Tibial artery (tissue), 4 donors: ENCODE measurements around the gene METTL16.
A peak's percentile ranks its signal among the peaks of the same experiment; 100 is the strongest.

ENCODE experiments used
- DNase-seq, 2 donors: peaks; one replicate each; pipeline ENCODE4 v3.0.0-alpha.2; 2019
- H3K27ac ChIP-seq, 2 donors: fragments of 200-600 bp; sonication (generic) in 1 of 2; 1 replicate in 1 of 2; 2 replicates in 1 of 2; pipeline ENCODE4 v1.5.1; 2018 to 2019; ENCODE audit warnings: mild to moderate bottlenecking in 1 of 2
- H3K27me3 ChIP-seq, 2 donors: fragments of 200-600 bp; sonication (generic) in 1 of 2; one replicate each; pipeline versions ENCODE4 v1.5.1 to v1.6.0; 2016 to 2019
- H3K36me3 ChIP-seq, 3 donors: fragments of 200-600 bp; sonication (generic) in 2 of 3; one replicate each; pipeline ENCODE4 v1.5.1; 2016 to 2019; ENCODE audit warnings: mild to moderate bottlenecking in 2 of 3
- H3K4me1 ChIP-seq, 4 donors: fragments of 200-600 bp; sonication (generic) in 2 of 4; 1 replicate in 3 of 4; 2 replicates in 1 of 4; pipeline ENCODE4 v1.5.1; 2016 to 2019
- H3K4me3 ChIP-seq, 2 donors: fragments of 200-600 bp; sonication (generic) in 1 of 2; 1 replicate in 1 of 2; 2 replicates in 1 of 2; pipeline ENCODE4 v1.5.1; 2018 to 2019; ENCODE audit warnings: mild to moderate bottlenecking in 2 of 2
- H3K9me3 ChIP-seq, 3 donors: fragments of 200-600 bp; sonication (generic) in 1 of 3; one replicate each; pipeline ENCODE4 v1.5.1; 2016 to 2019
- CTCF ChIP-seq, 2 experiments: fragments of 200-600 bp in 1 of 2; fragments of 450-650 bp in 1 of 2; IDR thresholded peaks; one replicate each; pipeline ENCODE4 v1.5.1; 2017 to 2019; ENCODE audit warnings: antibody characterized with exemption in 2 of 2, mild to moderate bottlenecking in 1 of 2, moderate library complexity in 1 of 2
- intact Hi-C: fragments of 100-400 bp; cut with DNase I; formaldehyde crosslinking; loops from one replicate; pipeline ENCODE4 v1.15.0; 2023; ENCODE audit warnings: low total_unique reads

The METTL16 gene

GRCh38 chr17:2383628-2384167 lies 128.0 kb downstream of the METTL16 start:
- intact Hi-C loops = loop anchor here (10.0 kb wide), 1 partner anchor 271 kb away; no protein-coding TSS in a partner anchor
- no peak for DNase-seq
- TF ChIP-seq CTCF (IDR thresholded peaks at IDR 0.05) = no peak
- H3K27ac ChIP-seq = peak overlapping the region in 1 of 2 donors; percentile 36
- H3K4me3 ChIP-seq = no peak overlapping the region
- no peaks in the 10 kb centered on the region for H3K9me3 ChIP-seq
- H3K27me3 ChIP-seq = no peaks in the 10 kb centered on the region
- H3K36me3 ChIP-seq = peaks cover 17 to 68% (median 48%) of the 10 kb centered on the region in 3 donors
- peaks cover 0 to 19% (median 3%) of the 10 kb centered on the region in 4 donors for H3K4me1 ChIP-seq

GRCh38 chr17:2380950-2381649 lies 130.6 kb downstream of the METTL16 start:
- Histone ChIP-seq H3K27ac (no peak overlapping the region), H3K4me1 (peaks cover 0 to 19% (median 3%) of the 10 kb centered on the region in 4 donors), H3K9me3 (no peaks in the 10 kb centered on the region), H3K27me3 (no peaks in the 10 kb centered on the region), H3K4me3 (no peak overlapping the region), H3K36me3 (peaks cover under 1 to 73% (median 45%) of the 10 kb centered on the region in 3 donors)
- no peak for TF ChIP-seq CTCF (IDR thresholded peaks at IDR 0.05)
- DNase-seq = no peak
- intact Hi-C loops = loop anchor here (1.0 to 10.0 kb wide), 2 partner anchors 35 to 274 kb away; no protein-coding TSS in a partner anchor

DNA sequence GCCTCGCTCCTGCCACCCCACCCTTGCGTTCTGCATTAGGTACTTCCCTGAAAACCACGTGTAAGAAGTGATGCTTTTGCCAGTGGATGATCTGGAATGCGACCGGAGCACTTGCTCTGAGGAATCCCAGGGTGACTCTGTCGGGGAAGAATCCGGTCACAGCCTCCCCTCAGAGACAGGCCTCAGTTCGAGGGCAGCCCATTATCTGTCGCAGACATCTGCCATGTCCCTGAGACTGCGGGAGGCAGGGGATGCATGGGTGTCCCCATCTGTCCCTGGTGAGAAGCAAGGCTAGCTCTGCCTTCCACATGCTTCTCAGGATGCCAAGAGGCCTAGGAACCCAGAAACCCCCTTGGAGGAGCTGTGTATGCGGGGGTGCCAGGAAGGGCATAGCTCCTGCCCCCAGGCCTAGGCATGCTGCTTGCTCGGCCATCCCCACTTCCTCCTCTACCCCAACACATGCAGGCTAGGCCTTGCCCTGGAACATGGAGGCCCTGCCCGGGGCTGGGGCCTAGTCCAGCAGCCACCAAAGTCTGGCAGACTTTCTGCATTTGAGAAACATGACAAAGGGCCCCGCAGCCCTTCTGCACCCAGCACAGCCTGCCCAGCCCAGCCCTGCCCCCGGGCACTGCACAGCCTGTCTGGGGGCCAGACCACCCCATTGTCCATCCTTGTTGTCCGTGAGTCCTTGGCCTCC lies 131.3 kb downstream of the METTL16 start:
- intact Hi-C loops = loop anchor here (10.0 kb wide), 1 partner anchor 274 kb away; no protein-coding TSS in a partner anchor
- H3K27me3 ChIP-seq = no peaks in the 10 kb centered on the region
- H3K4me1 ChIP-seq = peaks cover 0 to 19% (median 3%) of the 10 kb centered on the region in 4 donors
- no peak for TF ChIP-seq CTCF (IDR thresholded peaks at IDR 0.05)
- no peak overlapping the region for H3K4me3 ChIP-seq
- H3K36me3 ChIP-seq = peaks cover 0 to 73% (median 45%) of the 10 kb centered on the region in 3 donors
- H3K9me3 ChIP-seq = no peaks in the 10 kb centered on the region
- DNase-seq = no peak
- H3K27ac ChIP-seq = no peak overlapping the region

- intact Hi-C loops = loop anchor here (10.0 kb wide), 1 partner anchor 275 kb away; no protein-coding TSS in a partner anchor
- Histone ChIP-seq H3K27me3 (no peaks in the 10 kb centered on the region), H3K27ac (no peak overlapping the region), H3K4me3 (no peak overlapping the region), H3K36me3 (peaks cover 0 to 71% (median 47%) of the 10 kb centered on the region in 3 donors), H3K9me3 (no peaks in the 10 kb centered on the region), H3K4me1 (peaks cover 0 to 19% (median 3%) of the 10 kb centered on the region in 4 donors)
- TF ChIP-seq CTCF (IDR thresholded peaks at IDR 0.05) = no peak
- DNase-seq = no peak
Observed at GRCh38 chr17:2379489-2380225, 132.0 kb downstream of the METTL16 start.

DNA sequence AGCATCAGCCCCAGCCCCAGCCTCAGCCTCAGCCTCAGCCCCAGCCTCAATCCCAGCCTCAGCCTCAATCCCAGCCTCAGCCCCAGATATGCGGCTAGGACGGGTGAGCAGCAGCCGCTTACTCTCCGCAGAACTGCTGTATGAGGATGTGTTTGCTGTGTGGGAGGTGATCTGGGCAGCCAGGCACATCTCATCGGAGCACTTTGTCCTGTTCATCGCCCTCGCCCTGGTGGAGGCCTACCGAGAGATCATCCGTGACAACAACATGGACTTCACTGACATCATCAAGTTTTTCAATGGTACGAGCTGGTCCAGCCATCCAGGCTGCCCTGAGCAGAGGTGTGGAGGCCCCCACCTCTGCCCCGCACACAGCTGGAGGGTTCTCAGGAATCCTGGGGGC lies 132.8 kb downstream of the METTL16 start:
- TF ChIP-seq CTCF (IDR thresholded peaks at IDR 0.05) = no peak
- intact Hi-C loops = no loop called here
- peaks cover 0 to 74% (median 55%) of the 10 kb centered on the region in 3 donors for H3K36me3 ChIP-seq
- no peaks in the 10 kb centered on the region for H3K9me3 ChIP-seq
- no peaks in the 10 kb centered on the region for H3K27me3 ChIP-seq
- H3K27ac ChIP-seq = no peak overlapping the region
- no peak overlapping the region for H3K4me3 ChIP-seq
- no peak for DNase-seq
- peaks cover 0 to 19% (median 3%) of the 10 kb centered on the region in 4 donors for H3K4me1 ChIP-seq
